LNCAP (cell line): ENCODE data around the gene LEPR.

Source experiments
- CTCF ChIP-seq: fragments of 450-650 bp; IDR thresholded peaks from 2 replicates; pipeline ENCODE4 v1.5.1; 2017; ENCODE audit warnings: mild to moderate bottlenecking

Gene LEPR

GRCh38 chr1:65458730-65459396, 38.4 kb downstream of the LEPR start:
- TF ChIP-seq CTCF = no peak

GRCh38 chr1:65459397-65459768, 38.9 kb downstream of the LEPR start:
- peak; percentile 58 for TF ChIP-seq CTCF

- TF ChIP-seq CTCF = no peak
Observed at GRCh38 chr1:65467536-65467935, 47.1 kb downstream of the LEPR start.

- TF ChIP-seq CTCF = no peak
Observed at GRCh38 chr1:65469126-65469888, 48.8 kb downstream of the LEPR start.

- TF ChIP-seq CTCF = no peak
Observed at GRCh38 chr1:65469889-65470340, 49.4 kb downstream of the LEPR start.
